ENCODE results near the gene GBX1.
A peak's percentile ranks its signal among the peaks of the same experiment; 100 is the strongest.

Gene GBX1

GRCh38 chr7:151173386-151174245, 6.1 kb upstream of the GBX1 start:
- no peak for DNase-seq (ENCODE audit: low read depth)

GRCh38 chr7:151172273-151173141, 5.0 kb upstream of the GBX1 start:
- DNase-seq (ENCODE audit: low read depth), result peak; percentile 80

- DNase-seq (ENCODE audit: low read depth), result no peak
Observed at GRCh38 chr7:151168787-151169162, 1.3 kb upstream of the GBX1 start.

- peak; percentile 72 for DNase-seq (ENCODE audit: low read depth)
Observed at GRCh38 chr7:151168003-151168786, 701 bp upstream of the GBX1 start.

GRCh38 chr7:151166629-151167196, 781 bp downstream of the GBX1 start:
- DNase-seq (ENCODE audit: low read depth), result peak; percentile 6

- no peak for DNase-seq (ENCODE audit: low read depth)
Observed at GRCh38 chr7:151161757-151162156, 5.7 kb downstream of the GBX1 start.

- no peak for DNase-seq (ENCODE audit: low read depth)
Observed at GRCh38 chr7:151157645-151158329, 9.7 kb downstream of the GBX1 start.

GRCh38 chr7:151152643-151153513, 14.6 kb downstream of the GBX1 start:
- DNase-seq (ENCODE audit: low read depth), result no peak

GRCh38 chr7:151150388-151150787, 17.1 kb downstream of the GBX1 start:
- no peak for DNase-seq (ENCODE audit: low read depth)

GRCh38 chr7:151148319-151149259, 18.9 kb downstream of the GBX1 start:
- no peak for DNase-seq (ENCODE audit: low read depth)

GRCh38 chr7:151146761-151147160, 20.7 kb downstream of the GBX1 start:
- DNase-seq (ENCODE audit: low read depth), result no peak

- no peak for DNase-seq (ENCODE audit: low read depth)
Observed at GRCh38 chr7:151144387-151144786, 23.1 kb downstream of the GBX1 start.

GRCh38 chr7:151143261-151144015, 24.1 kb downstream of the GBX1 start:
- no peak for DNase-seq (ENCODE audit: low read depth)

GRCh38 chr7:151142686-151143040, 24.8 kb downstream of the GBX1 start:
- DNase-seq (ENCODE audit: low read depth), result no peak

GRCh38 chr7:151141855-151142685, 25.4 kb downstream of the GBX1 start:
- DNase-seq (ENCODE audit: low read depth), result no peak

GRCh38 chr7:151141311-151141854, 26.1 kb downstream of the GBX1 start:
- no peak for DNase-seq (ENCODE audit: low read depth)

- DNase-seq (ENCODE audit: low read depth), result no peak
Observed at GRCh38 chr7:151140826-151141225, 26.7 kb downstream of the GBX1 start.
